ENCODE results near the gene MXRA7. TPM values are rescaled to one million over a fixed set of nuclear protein-coding genes. Genes with fewer than 3 reads are reported as not detected.

The MXRA7 gene
- total RNA-seq, 1 donor from 2014 or later = 54.0 TPM

- H3K27ac Mint-ChIP-seq (ENCODE audit: unreplicated experiment) = peak within 1 kb of the TSS; percentile 100
- TF ChIP-seq CTCF (conservative IDR thresholded peaks at IDR 0.05) = no peak
- peak; percentile 98 for DNase-seq (ENCODE audit: low read depth, low spot score)
- H3K4me1 Mint-ChIP-seq = peaks cover 59% of the 10 kb centered on the region
- peaks cover 5% of the 10 kb centered on the region for H3K27me3 Mint-ChIP-seq (ENCODE audit: low read depth)
- peaks cover 34% of the 10 kb centered on the region for H3K36me3 Mint-ChIP-seq (ENCODE audit: low read depth)
- no peaks in the 10 kb centered on the region for H3K9me3 Mint-ChIP-seq
- peak within 1 kb of the TSS; percentile 99 for H3K4me3 Mint-ChIP-seq
Measured at GRCh38 chr17:76737082-76737675, 26.4 kb upstream of the MXRA7 start, which contains the start of gene SRSF2. TSS of gene SRSF2 (minus strand) at chr17:76737331. CDS start at chr17:76737160, 171 bp downstream.

- H3K4me1 Mint-ChIP-seq = peaks cover 63% of the 10 kb centered on the region
- TF ChIP-seq CTCF (conservative IDR thresholded peaks at IDR 0.05) = no peak
- peaks cover 35% of the 10 kb centered on the region for H3K36me3 Mint-ChIP-seq (ENCODE audit: low read depth)
- H3K27me3 Mint-ChIP-seq (ENCODE audit: low read depth) = peaks cover 5% of the 10 kb centered on the region
- H3K9me3 Mint-ChIP-seq = no peaks in the 10 kb centered on the region
- DNase-seq (ENCODE audit: low read depth, low spot score) = peak; percentile 51
- H3K4me3 Mint-ChIP-seq = peak overlapping the region; percentile 99
- H3K27ac Mint-ChIP-seq (ENCODE audit: unreplicated experiment) = peak overlapping the region; percentile 97
Measured at GRCh38 chr17:76736349-76737081, 25.8 kb upstream of the MXRA7 start.

GRCh38 chr17:76735586-76736348 lies 25.0 kb upstream of the MXRA7 start:
- H3K4me1 Mint-ChIP-seq = peaks cover 61% of the 10 kb centered on the region
- peaks cover 35% of the 10 kb centered on the region for H3K36me3 Mint-ChIP-seq (ENCODE audit: low read depth)
- H3K9me3 Mint-ChIP-seq = no peaks in the 10 kb centered on the region
- peaks cover 5% of the 10 kb centered on the region for H3K27me3 Mint-ChIP-seq (ENCODE audit: low read depth)
- peak overlapping the region; percentile 97 for H3K27ac Mint-ChIP-seq (ENCODE audit: unreplicated experiment)
- H3K4me3 Mint-ChIP-seq = peak overlapping the region; percentile 99
- no peak for DNase-seq (ENCODE audit: low read depth, low spot score)
- no peak for TF ChIP-seq CTCF (conservative IDR thresholded peaks at IDR 0.05)

GRCh38 chr17:76735006-76735405 lies 24.2 kb upstream of the MXRA7 start:
- peaks cover 5% of the 10 kb centered on the region for H3K27me3 Mint-ChIP-seq (ENCODE audit: low read depth)
- peaks cover 35% of the 10 kb centered on the region for H3K36me3 Mint-ChIP-seq (ENCODE audit: low read depth)
- no peaks in the 10 kb centered on the region for H3K9me3 Mint-ChIP-seq
- H3K4me3 Mint-ChIP-seq = peak overlapping the region; percentile 99
- H3K4me1 Mint-ChIP-seq = peaks cover 56% of the 10 kb centered on the region
- no peak for DNase-seq (ENCODE audit: low read depth, low spot score)
- H3K27ac Mint-ChIP-seq (ENCODE audit: unreplicated experiment) = no peak overlapping the region
- TF ChIP-seq CTCF (conservative IDR thresholded peaks at IDR 0.05) = no peak

GRCh38 chr17:76734080-76734840 lies 23.5 kb upstream of the MXRA7 start:
- Mint-ChIP-seq H3K36me3 (ENCODE audit: low read depth) (peaks cover 35% of the 10 kb centered on the region), H3K27me3 (ENCODE audit: low read depth) (peaks cover 5% of the 10 kb centered on the region), H3K9me3 (no peaks in the 10 kb centered on the region), H3K27ac (ENCODE audit: unreplicated experiment) (no peak overlapping the region), H3K4me1 (peaks cover 56% of the 10 kb centered on the region), H3K4me3 (peak overlapping the region; percentile 99)
- no peak for TF ChIP-seq CTCF (conservative IDR thresholded peaks at IDR 0.05)
- DNase-seq (ENCODE audit: low read depth, low spot score) = no peak
